Astrocyte (in vitro differentiated cells and primary cell): ENCODE data around the gene RCC2. TPM values are rescaled to one million over a fixed set of nuclear protein-coding genes. Genes with fewer than 3 reads are reported as not detected.

Experiments
- DNase-seq: peaks from one replicate; pipeline ENCODE4 v3.0.0-alpha.2; 2010; ENCODE audit warnings: low read depth
- FAIRE-seq: peaks from 2 replicates; lab custom pipeline; 2011; peaks lifted over from hg19 to GRCh38; lab: Jason Lieb, UNC
- H2AFZ ChIP-seq: 2 replicates; pipeline ENCODE4 v1.6.0; 2012; ENCODE audit warnings: low read depth, low read length, inconsistent platforms
- H3K27ac ChIP-seq: 2 replicates; pipeline ENCODE4 v1.5.1; 2011; ENCODE audit warnings: low read depth, low read length, inconsistent platforms
- H3K27me3 ChIP-seq: 2 replicates; pipeline ENCODE4 v1.6.0; 2011; ENCODE audit warnings: low read length, inconsistent platforms; ENCODE audit not compliant: insufficient read depth
- H3K36me3 ChIP-seq: 2 replicates; pipeline ENCODE4 v1.5.1; 2011; ENCODE audit warnings: low read length, inconsistent platforms; ENCODE audit not compliant: insufficient read depth
- H3K4me1 ChIP-seq: 2 replicates; pipeline ENCODE4 v1.5.1; 2011; ENCODE audit warnings: low read length, inconsistent platforms; ENCODE audit not compliant: insufficient read depth
- H3K4me2 ChIP-seq: 2 replicates; pipeline ENCODE4 v1.6.0; 2012; ENCODE audit warnings: low read length, inconsistent platforms
- H3K4me3 ChIP-seq: 2 replicates; pipeline ENCODE4 v1.5.1; 2011; ENCODE audit warnings: low read depth, mild to moderate bottlenecking, low read length, inconsistent platforms; ENCODE audit not compliant: insufficient read depth
- H3K79me2 ChIP-seq: 2 replicates; pipeline ENCODE4 v1.6.0; 2012; ENCODE audit warnings: mild to moderate bottlenecking, low read length, inconsistent platforms; ENCODE audit not compliant: insufficient read depth
- H3K9ac ChIP-seq: 2 replicates; pipeline ENCODE4 v1.6.0; 2012; ENCODE audit warnings: mild to moderate bottlenecking, low read length, inconsistent platforms
- H3K9me3 ChIP-seq: 2 replicates; pipeline ENCODE4 v1.5.1; 2012; ENCODE audit warnings: low read depth, mild to moderate bottlenecking, low read length, inconsistent platforms; ENCODE audit not compliant: insufficient read depth
- H4K20me1 ChIP-seq: 2 replicates; pipeline ENCODE4 v1.6.0; 2012; ENCODE audit warnings: low read length, inconsistent platforms; ENCODE audit not compliant: insufficient read depth
- H3K27ac Mint-ChIP-seq: one replicate; pipeline ENCODE4 v1.8.0; 2021; ENCODE audit warnings: mild to moderate bottlenecking, mixed read lengths; ENCODE audit not compliant: unreplicated experiment
- H3K27me3 Mint-ChIP-seq: one replicate; pipeline ENCODE4 v1.8.0; 2021; ENCODE audit warnings: low read depth, mixed read lengths; ENCODE audit not compliant: unreplicated experiment
- H3K36me3 Mint-ChIP-seq: one replicate; pipeline ENCODE4 v1.8.0; 2021; ENCODE audit warnings: low read depth, mixed read lengths; ENCODE audit not compliant: unreplicated experiment
- H3K4me1 Mint-ChIP-seq: one replicate; pipeline ENCODE4 v1.8.0; 2021; ENCODE audit warnings: low read depth, mixed read lengths; ENCODE audit not compliant: unreplicated experiment
- H3K4me3 Mint-ChIP-seq: one replicate; pipeline ENCODE4 v1.8.0; 2021; ENCODE audit warnings: mild to moderate bottlenecking, moderate library complexity, mixed read lengths; ENCODE audit not compliant: unreplicated experiment
- H3K9me3 Mint-ChIP-seq: one replicate; pipeline ENCODE4 v1.8.0; 2021; ENCODE audit warnings: mild to moderate bottlenecking, mixed read lengths; ENCODE audit not compliant: unreplicated experiment
- CTCF ChIP-seq: IDR thresholded peaks from 2 replicates; pipeline ENCODE4 v1.5.1; 2011; ENCODE audit warnings: low read depth, mild to moderate bottlenecking, inconsistent platforms, low read length, moderate library complexity; ENCODE audit not compliant: insufficient read depth
- EZH2 ChIP-seq: IDR thresholded peaks from 2 replicates; pipeline ENCODE4 v1.6.1; 2012; ENCODE audit warnings: mild to moderate bottlenecking, low read length, inconsistent platforms; ENCODE audit not compliant: insufficient read depth
- total RNA-seq: library from RNA; stranded (reverse); gene quantifications from 2 replicates; pipeline ENCODE4 v1.2.1, GENCODE V29; 2021

RCC2 gene
- total RNA-seq, 1 donor from 2014 or later: 103 TPM

GRCh38 chr1:17375651-17376050, 63.8 kb downstream of the RCC2 start:
- peaks cover 35% of the 10 kb centered on the region for H3K27me3 Mint-ChIP-seq
- H3K36me3 ChIP-seq: no peaks in the 10 kb centered on the region
- no peak for FAIRE-seq
- H3K9ac ChIP-seq: no peak overlapping the region
- no peak for DNase-seq
- no peaks in the 10 kb centered on the region for H3K36me3 Mint-ChIP-seq
- no peak overlapping the region for H3K4me3 Mint-ChIP-seq
- H2AFZ ChIP-seq: no peak overlapping the region
- H3K9me3 Mint-ChIP-seq: peaks cover 4% of the 10 kb centered on the region
- H3K27ac ChIP-seq: no peak overlapping the region
- H4K20me1 ChIP-seq: no peaks in the 10 kb centered on the region
- TF ChIP-seq CTCF: no peak
- TF ChIP-seq EZH2: no peak
- H3K9me3 ChIP-seq: no peaks in the 10 kb centered on the region
- no peaks in the 10 kb centered on the region for H3K4me1 ChIP-seq
- no peaks in the 10 kb centered on the region for H3K4me1 Mint-ChIP-seq
- H3K4me2 ChIP-seq: no peak overlapping the region
- H3K27ac Mint-ChIP-seq: no peak overlapping the region
- H3K79me2 ChIP-seq: no peaks in the 10 kb centered on the region
- no peak overlapping the region for H3K4me3 ChIP-seq
- peaks cover 12% of the 10 kb centered on the region for H3K27me3 ChIP-seq

GRCh38 chr1:17372955-17373354, 66.5 kb downstream of the RCC2 start:
- Mint-ChIP-seq H3K9me3 (no peaks in the 10 kb centered on the region), H3K36me3 (no peaks in the 10 kb centered on the region), H3K4me1 (peaks cover 2% of the 10 kb centered on the region), H3K4me3 (no peak overlapping the region), H3K27ac (no peak overlapping the region), H3K27me3 (peaks cover 24% of the 10 kb centered on the region)
- Histone ChIP-seq H3K36me3 (no peaks in the 10 kb centered on the region), H3K9me3 (no peaks in the 10 kb centered on the region), H3K4me1 (peaks cover 9% of the 10 kb centered on the region), H3K27me3 (peaks cover 6% of the 10 kb centered on the region), H3K27ac (no peak overlapping the region), H4K20me1 (no peaks in the 10 kb centered on the region), H3K79me2 (no peaks in the 10 kb centered on the region), H3K4me2 (no peak overlapping the region), H2AFZ (no peak overlapping the region), H3K9ac (no peak overlapping the region), H3K4me3 (no peak overlapping the region)
- TF ChIP-seq CTCF: no peak
- TF ChIP-seq EZH2: no peak
- no peak for DNase-seq
- FAIRE-seq: no peak

GRCh38 chr1:17371896-17372295, 67.6 kb downstream of the RCC2 start, which contains the start of gene PADI6:
Gene PADI6, plus strand, starts transcription at chr1:17372196. Its CDS starts 50 bp downstream, at chr1:17372246.
- Mint-ChIP-seq H3K9me3 (peaks cover 3% of the 10 kb centered on the region), H3K36me3 (no peaks in the 10 kb centered on the region), H3K4me1 (peaks cover 2% of the 10 kb centered on the region), H3K27ac (no peak within 1 kb of the TSS), H3K27me3 (peaks cover 22% of the 10 kb centered on the region), H3K4me3 (no peak within 1 kb of the TSS)
- H3K9ac ChIP-seq: no peak within 1 kb of the TSS
- H3K27me3 ChIP-seq: no peaks in the 10 kb centered on the region
- H3K9me3 ChIP-seq: no peaks in the 10 kb centered on the region
- H2AFZ ChIP-seq: no peak within 1 kb of the TSS
- H4K20me1 ChIP-seq: no peaks in the 10 kb centered on the region
- H3K27ac ChIP-seq: no peak within 1 kb of the TSS
- no peaks in the 10 kb centered on the region for H3K79me2 ChIP-seq
- H3K36me3 ChIP-seq: no peaks in the 10 kb centered on the region
- peaks cover 9% of the 10 kb centered on the region for H3K4me1 ChIP-seq
- FAIRE-seq (no peak), DNase-seq (no peak)
- no peak for TF ChIP-seq EZH2
- no peak for TF ChIP-seq CTCF
- no peak within 1 kb of the TSS for H3K4me3 ChIP-seq
- H3K4me2 ChIP-seq: no peak within 1 kb of the TSS
